ENCODE measurements around the gene CNKSR3. TPM values are rescaled to one million over a fixed set of nuclear protein-coding genes. Genes with fewer than 3 reads are reported as not detected.

The CNKSR3 gene
- total and polyA plus RNA-seq, 2 of the 8 experiments (the other 6 are each of a cell fraction or from before 2014, with no cell fraction given): 1.2 to 6.2 TPM

DNA sequence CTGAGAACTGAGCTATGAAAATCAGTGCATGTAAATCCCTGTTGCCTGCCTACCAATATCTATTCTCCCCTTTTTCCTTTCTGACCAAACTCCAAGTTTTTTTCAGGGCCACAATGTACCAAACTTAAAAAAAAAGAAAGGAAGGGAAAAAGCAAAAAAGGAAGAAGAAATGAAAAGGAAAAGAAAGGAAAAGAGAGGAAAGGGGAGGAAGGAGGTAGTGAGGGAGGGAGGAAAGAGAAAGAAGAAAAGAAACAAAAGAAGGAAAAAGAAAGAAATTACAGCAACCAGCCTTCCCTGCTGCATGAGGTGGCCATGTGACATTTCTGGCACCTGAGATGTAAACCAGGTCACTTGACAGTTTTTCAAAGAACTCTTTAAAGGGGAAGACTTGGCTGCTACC, 4.4 kb downstream of the CNKSR3 start:
- H4K8ac ChIP-seq (ENCODE audit: extremely low read depth, insufficient read depth, low read length): no peak overlapping the region
- H4K5ac ChIP-seq (ENCODE audit: insufficient read length, low read depth, low read length): no peak overlapping the region
- no peak overlapping the region for H3K9ac ChIP-seq (replicated peaks in 1 of 4; ENCODE audit: extremely low read depth in 1 of 4, low read depth in 3 of 4, low read length in 3 of 4)
- no peak overlapping the region for H3K18ac ChIP-seq (ENCODE audit: extremely low read depth, low read length)
- no peak for TF ChIP-seq CBX5 (IDR thresholded peaks at IDR 0.05; ENCODE audit: low read depth, low read length)
- TF ChIP-seq JUND (IDR thresholded peaks at IDR 0.05; ENCODE audit: low read length): no peak
- TF ChIP-seq NRF1 (IDR thresholded peaks at IDR 0.05; ENCODE audit: low read depth, low read length): no peak
- no peak for TF ChIP-seq POLR2AphosphoS5 (IDR thresholded peaks at IDR 0.05; ENCODE audit: low read depth, low read length)
- TF ChIP-seq PHF8 (conservative IDR thresholded peaks at IDR 0.05; ENCODE audit: low read depth, low read length): no peak
- no peak for TF ChIP-seq BCL11A (IDR thresholded peaks at IDR 0.05; ENCODE audit: low read depth in 2 of 2, low read length in 2 of 2)
- no peak for TF ChIP-seq CHD2 (IDR thresholded peaks at IDR 0.05; ENCODE audit: low read length)
- TF ChIP-seq BRCA1 (IDR thresholded peaks at IDR 0.05; ENCODE audit: low read depth, low read length): no peak
- no peak for TF ChIP-seq YY1 (IDR thresholded peaks at IDR 0.05; ENCODE audit: low read depth, low read length)
- TF ChIP-seq, protein P1, sequence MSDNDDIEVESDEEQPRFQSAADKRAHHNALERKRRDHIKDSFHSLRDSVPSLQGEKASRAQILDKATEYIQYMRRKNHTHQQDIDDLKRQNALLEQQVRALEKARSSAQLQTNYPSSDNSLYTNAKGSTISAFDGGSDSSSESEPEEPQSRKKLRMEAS (IDR thresholded peaks at IDR 0.05): no peak
- TF ChIP-seq, protein P2, sequence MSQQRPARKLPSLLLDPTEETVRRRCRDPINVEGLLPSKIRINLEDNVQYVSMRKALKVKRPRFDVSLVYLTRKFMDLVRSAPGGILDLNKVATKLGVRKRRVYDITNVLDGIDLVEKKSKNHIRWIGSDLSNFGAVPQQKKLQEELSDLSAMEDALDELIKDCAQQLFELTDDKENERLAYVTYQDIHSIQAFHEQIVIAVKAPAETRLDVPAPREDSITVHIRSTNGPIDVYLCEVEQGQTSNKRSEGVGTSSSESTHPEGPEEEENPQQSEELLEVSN (IDR thresholded peaks at IDR 0.05): no peak
- no peak overlapping the region for H3K56ac ChIP-seq (replicated peaks; ENCODE audit: insufficient read length, low read depth, low read length)
- H3K9me3 ChIP-seq (ENCODE audit: insufficient read depth in 2 of 2, low read depth in 1 of 2, low read length in 1 of 2): no peaks in the 10 kb centered on the region; a peak in 1 of 4 replicates
- CTCF ChIA-PET (ENCODE audit: partially characterized antibody): interaction anchor here (1.1 kb wide), 1 partner anchor 154 kb away, joined by 3 read pairs; no protein-coding TSS in a partner anchor
- no peak overlapping the region for H2AK5ac ChIP-seq (ENCODE audit: low read depth, low read length)
- H3K4me2 ChIP-seq (ENCODE audit: insufficient read depth in 1 of 2, low read depth in 2 of 2, low read length in 2 of 2): no peak overlapping the region
- POLR2A ChIA-PET (ENCODE audit: partially characterized antibody): no interaction called here
- 0 out of 2 replicates have a peak, but pooled peaks cover under 1% of the 10 kb centered on the region for H3K79me1 ChIP-seq (ENCODE audit: low read depth, low read length)
- peaks cover 10% of the 10 kb centered on the region for H3K23me2 ChIP-seq (ENCODE audit: low read depth, low read length)
- FAIRE-seq (no peak), DNase-seq (ENCODE audit: low read depth in 1 of 2, low spot score in 2 of 2) (no peak)
- no peak overlapping the region for H2BK12ac ChIP-seq (ENCODE audit: low read depth, low read length)
- no peak overlapping the region for H2BK15ac ChIP-seq (ENCODE audit: low read length)
- H3K23ac ChIP-seq (ENCODE audit: insufficient read length): no peak overlapping the region
- H3K27me3 ChIP-seq (replicated peaks in 1 of 4; ENCODE audit: control insufficient read depth in 3 of 4, extremely low read depth in 1 of 4, insufficient read depth in 3 of 4, low read length in 3 of 4): peaks cover 21 to 57% (median 46%) of the 10 kb centered on the region in 4 experiments
- H4K20me1 ChIP-seq (replicated peaks in 1 of 2; ENCODE audit: control insufficient read depth in 1 of 2, insufficient read depth in 2 of 2, low read length in 2 of 2): peaks cover 4 to 26% of the 10 kb centered on the region in 2 experiments
- no peak overlapping the region for H2BK5ac ChIP-seq (ENCODE audit: low read depth, low read length)
- H2BK20ac ChIP-seq (ENCODE audit: low read length): no peak overlapping the region
- no peak overlapping the region for H3K14ac ChIP-seq (ENCODE audit: insufficient read length)
- H4K91ac ChIP-seq (replicated peaks; ENCODE audit: insufficient read length, low read length): no peak overlapping the region
- H2BK120ac ChIP-seq (replicated peaks; ENCODE audit: low read depth, low read length): no peak overlapping the region
- H3K79me2 ChIP-seq (ENCODE audit: control insufficient read depth in 1 of 2, insufficient read depth in 2 of 2, low read length in 2 of 2): peaks cover 0 to 14% of the 10 kb centered on the region in 2 experiments; a peak in 3 of 4 replicates
- no peak overlapping the region for H3K4me3 ChIP-seq (ENCODE audit: extremely low read depth in 1 of 4, insufficient read depth in 2 of 4, low read depth in 3 of 4, low read length in 4 of 4)
- no peak overlapping the region for H3K4ac ChIP-seq (replicated peaks; ENCODE audit: insufficient read length, low read depth, low read length)
- peaks cover 0 to 4% (median 1%) of the 10 kb centered on the region in 4 experiments; a peak in 2 of 8 replicates for H3K36me3 ChIP-seq (ENCODE audit: control insufficient read depth in 2 of 4, insufficient read depth in 4 of 4, low read length in 3 of 4)
- no peak overlapping the region for H3K27ac ChIP-seq (ENCODE audit: low read depth, low read length)
- H2AFZ ChIP-seq (ENCODE audit: low read length): no peak overlapping the region
- peaks cover 1 to 11% (median 6%) of the 10 kb centered on the region in 4 experiments; a peak in 6 of 7 replicates for H3K4me1 ChIP-seq (replicated peaks in 1 of 4; ENCODE audit: control insufficient read depth in 3 of 4, insufficient read depth in 4 of 4, low read length in 3 of 4)
